Measurements from ENCODE around the gene PTPRT. TPM values are rescaled to one million over a fixed set of nuclear protein-coding genes. Genes with fewer than 3 reads are reported as not detected.

The PTPRT gene
- polyA plus RNA-seq, 3 donors, result not detected

GRCh38 chr20:43040427-43040826 lies 149.3 kb downstream of the PTPRT start:
- WGBS (ENCODE audit: insufficient coverage), result 37% methylated on average over 2 of the region's 6 CpGs
- Mint-ChIP-seq H3K27me3 (ENCODE audit: low read depth in 3 of 3) (peaks cover 0 to 3% (median 1%) of the 10 kb centered on the region in 3 donors), H3K27ac (no peak overlapping the region), H3K9me3 (peaks cover 0 to 8% (median 2%) of the 10 kb centered on the region in 7 donors), H3K36me3 (no peaks in the 10 kb centered on the region), H3K4me3 (no peak overlapping the region), H3K4me1 (no peaks in the 10 kb centered on the region)
- H3K4me3 ChIP-seq (replicated peaks in 1 of 3; ENCODE audit: low read depth in 2 of 3, low read length in 3 of 3), result no peak overlapping the region
- no peak overlapping the region for H2AFZ ChIP-seq (ENCODE audit: insufficient read depth, low read depth, low read length, poor library complexity, severe bottlenecking)
- peaks cover 0 to 3% of the 10 kb centered on the region in 2 donors for H3K9me3 ChIP-seq (replicated peaks in 1 of 2; ENCODE audit: control insufficient read depth in 1 of 2, insufficient read depth in 1 of 2, low read length in 2 of 2)
- no peak overlapping the region for H3K9ac ChIP-seq (ENCODE audit: insufficient read depth, low read length, poor library complexity, severe bottlenecking)
- no peak for DNase-seq
- H3K36me3 ChIP-seq (replicated peaks in 1 of 2; ENCODE audit: control insufficient read depth in 1 of 2, insufficient read depth in 2 of 2, low read length in 2 of 2), result no peaks in the 10 kb centered on the region
- no peak overlapping the region for H3K4me2 ChIP-seq (replicated peaks; ENCODE audit: extremely low read depth, low read length, poor library complexity, severe bottlenecking)
- H3K79me2 ChIP-seq (ENCODE audit: insufficient read depth, low read length), result no peaks in the 10 kb centered on the region
- no peak for TF ChIP-seq CTCF (IDR thresholded peaks at IDR 0.05)
- no peaks in the 10 kb centered on the region for H3K27me3 ChIP-seq (ENCODE audit: control insufficient read depth in 2 of 2, insufficient read depth in 2 of 2, low read length in 2 of 2)
- no peaks in the 10 kb centered on the region for H3K4me1 ChIP-seq (ENCODE audit: control insufficient read depth in 1 of 2, insufficient read depth in 2 of 2, low read length in 2 of 2)
- no peaks in the 10 kb centered on the region for H4K20me1 ChIP-seq (ENCODE audit: insufficient read depth, low read length)
- intact Hi-C loops (cut with micrococcal nuclease), result loop anchor here in 1 of 2 donors (10.0 kb wide), 1 partner anchor 56 kb away; no protein-coding TSS in a partner anchor
- no peak overlapping the region for H3K27ac ChIP-seq (ENCODE audit: low read depth in 1 of 2, low read length in 2 of 2)

GRCh38 chr20:43037605-43038309 lies 151.9 kb downstream of the PTPRT start:
- DNase-seq, result no peak
- no peak overlapping the region for H3K4me2 ChIP-seq (replicated peaks; ENCODE audit: extremely low read depth, low read length, poor library complexity, severe bottlenecking)
- H3K4me3 Mint-ChIP-seq, result no peak overlapping the region
- no peaks in the 10 kb centered on the region for H3K4me1 Mint-ChIP-seq
- no peaks in the 10 kb centered on the region for H3K27me3 ChIP-seq (ENCODE audit: control insufficient read depth in 2 of 2, insufficient read depth in 2 of 2, low read length in 2 of 2)
- H3K36me3 ChIP-seq (replicated peaks in 1 of 2; ENCODE audit: control insufficient read depth in 1 of 2, insufficient read depth in 2 of 2, low read length in 2 of 2), result no peaks in the 10 kb centered on the region
- no peaks in the 10 kb centered on the region for H4K20me1 ChIP-seq (ENCODE audit: insufficient read depth, low read length)
- 88% methylated on average over 3 of the region's 6 CpGs for WGBS (ENCODE audit: insufficient coverage)
- no peak overlapping the region for H3K9ac ChIP-seq (ENCODE audit: insufficient read depth, low read length, poor library complexity, severe bottlenecking)
- no peak for TF ChIP-seq CTCF (IDR thresholded peaks at IDR 0.05)
- H3K9me3 ChIP-seq (replicated peaks in 1 of 2; ENCODE audit: control insufficient read depth in 1 of 2, insufficient read depth in 1 of 2, low read length in 2 of 2), result peaks cover 0 to 3% of the 10 kb centered on the region in 2 donors
- no peaks in the 10 kb centered on the region for H3K4me1 ChIP-seq (ENCODE audit: control insufficient read depth in 1 of 2, insufficient read depth in 2 of 2, low read length in 2 of 2)
- no peaks in the 10 kb centered on the region for H3K36me3 Mint-ChIP-seq
- no peak overlapping the region for H3K27ac Mint-ChIP-seq
- H3K79me2 ChIP-seq (ENCODE audit: insufficient read depth, low read length), result no peaks in the 10 kb centered on the region
- no peak overlapping the region for H2AFZ ChIP-seq (ENCODE audit: insufficient read depth, low read depth, low read length, poor library complexity, severe bottlenecking)
- H3K9me3 Mint-ChIP-seq, result peaks cover 0 to 6% (median 2%) of the 10 kb centered on the region in 7 donors
- no peak overlapping the region for H3K27ac ChIP-seq (ENCODE audit: low read depth in 1 of 2, low read length in 2 of 2)
- peaks cover 0 to 3% (median 1%) of the 10 kb centered on the region in 3 donors for H3K27me3 Mint-ChIP-seq (ENCODE audit: low read depth in 3 of 3)
- no peak overlapping the region for H3K4me3 ChIP-seq (replicated peaks in 1 of 3; ENCODE audit: low read depth in 2 of 3, low read length in 3 of 3)
- intact Hi-C loops (cut with micrococcal nuclease), result no loop called here

All from CD14-positive monocyte (primary cell).